IPS-NIHi7 (cell line): Measurements from ENCODE around the gene GARNL3.
A peak's percentile ranks its signal among the peaks of the same experiment; 100 is the strongest.

ENCODE experiments used
- DNase-seq: peaks from one replicate; pipeline ENCODE4 v3.0.0; 2012; ENCODE audit warnings: mixed read lengths; ENCODE audit errors: extremely low spot score

GARNL3 gene

DNA sequence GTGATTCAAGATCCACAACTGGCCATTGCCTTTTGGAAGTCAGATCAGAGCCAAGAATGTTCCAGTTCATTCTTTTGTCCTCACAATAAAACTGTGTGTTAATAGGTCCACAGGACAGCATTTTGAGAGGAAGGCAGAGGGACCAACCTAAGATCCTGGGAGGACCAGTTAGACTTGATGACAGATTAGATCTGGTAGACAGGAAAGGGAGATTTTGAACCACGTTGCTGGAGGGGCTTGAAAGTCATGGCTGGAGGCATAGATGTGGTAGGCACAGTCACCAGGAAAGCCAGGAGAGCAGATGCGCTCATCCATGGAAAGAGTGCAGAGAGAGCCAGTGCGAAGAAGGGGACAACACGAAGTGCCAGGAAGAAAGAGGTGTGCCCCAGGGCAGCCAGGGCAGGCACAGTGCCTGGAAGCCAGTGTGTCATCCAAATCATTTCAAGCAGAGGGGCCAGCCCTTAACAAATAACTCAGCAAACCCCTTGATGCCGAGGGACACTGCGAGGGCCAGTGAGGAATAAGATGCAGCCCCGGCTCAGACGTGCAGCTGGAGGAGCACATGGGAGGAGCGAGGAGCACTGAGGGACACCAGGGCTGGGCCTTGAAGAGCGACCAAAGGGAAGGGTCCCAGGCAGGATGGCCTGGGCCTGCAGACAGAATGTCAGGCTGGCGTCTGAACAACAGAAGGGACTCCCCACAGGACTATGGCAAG lies 119.6 kb downstream of the GARNL3 start:
- DNase-seq = no peak

GRCh38 chr9:127384901-127385300 lies 120.3 kb downstream of the GARNL3 start:
- peak; percentile 47 for DNase-seq

- DNase-seq = no peak
Measured at GRCh38 chr9:127386249-127386648, 121.7 kb downstream of the GARNL3 start.

DNA sequence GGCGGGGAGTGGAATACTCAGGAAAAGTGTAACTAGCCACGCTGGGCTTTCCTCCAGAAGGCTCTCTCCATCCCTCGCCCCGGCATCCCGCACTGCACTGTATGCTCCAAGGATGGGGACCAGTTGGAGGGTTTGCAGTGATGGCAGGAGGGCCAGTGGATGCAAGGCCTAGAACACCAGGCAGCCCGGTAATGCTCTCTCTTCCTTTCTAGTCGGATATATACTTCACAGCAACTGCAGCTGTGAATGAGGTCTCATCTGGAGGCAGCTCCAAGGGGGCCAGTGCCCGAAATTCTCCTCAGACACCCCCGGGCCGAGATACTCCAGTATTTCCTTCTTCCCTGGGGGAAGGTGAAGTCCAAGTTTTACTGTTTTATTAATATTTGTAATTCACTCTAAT lies 122.4 kb downstream of the GARNL3 start:
- no peak for DNase-seq

DNA sequence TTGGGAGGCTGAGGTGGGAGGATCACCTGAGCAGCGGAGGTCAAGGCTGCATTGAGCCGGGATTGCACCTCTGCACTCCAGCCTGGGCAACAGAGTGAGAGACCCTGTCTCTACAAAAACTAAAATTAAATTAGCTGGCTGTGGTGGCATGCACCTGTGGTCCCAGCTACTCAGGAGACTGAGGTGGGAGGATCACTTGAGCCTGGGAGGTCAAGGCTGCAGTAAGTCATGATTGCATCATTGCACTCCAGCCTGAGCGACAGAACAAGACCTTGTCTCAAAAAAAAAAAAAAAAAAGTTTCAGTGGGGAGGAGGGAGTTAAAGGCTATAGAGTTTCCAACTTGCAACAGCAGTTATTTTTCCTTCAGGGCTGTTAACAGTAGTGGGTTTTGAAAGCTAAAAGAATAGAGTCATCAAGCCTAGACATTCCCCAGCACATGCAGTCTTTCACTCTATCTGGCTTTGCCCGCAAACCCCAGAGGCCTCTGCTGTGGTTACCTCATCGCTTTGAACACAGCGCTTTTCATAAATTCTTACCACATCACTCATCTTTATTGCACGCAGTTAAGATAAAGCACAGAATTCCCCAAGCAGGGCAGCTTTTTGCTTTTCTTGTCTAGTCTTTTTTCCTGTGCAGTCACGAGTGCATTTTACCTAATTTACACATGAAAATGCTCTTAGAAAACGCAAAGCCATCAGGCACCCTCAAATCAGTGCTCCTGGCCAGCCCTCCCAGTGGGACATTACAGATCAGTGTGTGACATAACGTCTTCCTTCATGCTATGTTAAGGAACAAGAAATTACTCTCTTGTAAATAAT lies 123.7 kb downstream of the GARNL3 start:
- DNase-seq = no peak

GRCh38 chr9:127388856-127389238 lies 124.3 kb downstream of the GARNL3 start:
- no peak for DNase-seq

DNA sequence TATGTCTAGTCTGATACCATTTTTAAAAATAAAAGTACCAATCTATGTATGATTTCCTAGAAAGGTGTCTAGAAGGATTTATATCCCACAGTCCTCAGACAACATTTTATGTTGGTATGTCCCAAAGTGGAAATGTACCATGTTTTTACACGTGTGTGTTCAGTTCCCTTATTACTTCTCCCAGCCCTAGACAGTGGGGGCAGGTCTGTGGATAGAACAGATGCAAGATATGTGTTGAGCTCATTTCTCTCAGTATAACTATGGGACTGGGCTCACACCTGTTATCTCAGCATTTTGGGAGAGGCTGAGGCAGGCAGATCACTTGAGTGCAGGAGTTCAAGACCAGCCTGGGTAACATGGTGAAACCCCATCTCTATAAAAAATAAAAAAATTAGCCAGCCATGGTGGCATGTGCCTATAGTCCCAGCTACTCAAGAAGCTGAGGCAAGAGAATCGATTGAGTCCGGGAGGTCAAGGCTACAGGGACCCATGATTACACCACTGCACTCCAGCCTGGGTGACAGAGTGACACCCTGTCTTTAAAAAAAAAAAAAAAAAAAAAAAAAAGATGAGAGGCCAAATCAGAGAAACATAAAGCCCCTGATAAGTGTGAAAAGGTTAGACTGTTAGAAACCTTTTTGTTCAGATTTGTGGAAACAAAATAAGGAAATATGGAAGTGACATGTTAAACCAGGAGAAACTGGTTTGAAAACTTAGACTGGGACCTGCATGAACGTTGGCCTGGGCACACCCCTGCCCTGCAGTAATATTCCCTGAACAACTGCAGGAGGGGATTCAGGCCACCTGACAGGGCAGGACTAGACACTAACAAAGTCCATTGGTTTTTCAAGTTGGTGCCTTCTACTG lies 125.0 kb downstream of the GARNL3 start:
- DNase-seq = no peak

DNA sequence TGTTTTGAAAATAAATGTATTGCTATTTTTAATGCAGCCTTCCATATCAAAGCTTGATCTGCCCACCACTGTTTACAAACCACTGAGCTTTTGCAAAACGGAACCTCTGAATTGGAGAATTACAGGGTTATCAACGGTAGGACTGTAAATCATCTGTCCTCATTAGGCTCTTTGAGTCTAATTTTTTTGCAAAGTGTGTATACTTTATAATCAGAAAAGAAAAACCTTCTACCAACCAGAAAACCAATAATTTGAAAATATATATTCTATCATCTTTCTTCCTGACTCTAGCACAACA lies 125.6 kb downstream of the GARNL3 start:
- no peak for DNase-seq

DNA sequence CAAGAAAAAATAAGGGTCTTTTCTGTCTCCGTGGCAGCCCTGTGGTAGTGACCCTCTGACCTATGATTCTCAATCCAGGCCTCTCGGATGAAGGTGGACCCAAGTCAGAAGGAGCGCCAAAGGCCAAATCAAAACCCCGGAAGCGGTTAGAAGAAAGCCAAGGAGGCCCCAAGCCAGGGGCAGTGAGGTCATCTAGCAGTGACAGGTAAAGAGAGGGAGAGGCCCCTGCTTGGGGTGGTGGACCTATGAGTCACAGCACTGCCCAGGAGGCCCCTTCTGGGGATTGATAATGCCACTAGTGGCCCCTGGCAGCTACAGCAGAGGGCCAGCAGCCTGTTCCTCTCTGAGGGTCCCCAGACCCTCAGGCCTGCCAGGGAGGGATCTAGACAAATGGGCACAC lies 126.0 kb downstream of the GARNL3 start:
- DNase-seq = no peak

DNA sequence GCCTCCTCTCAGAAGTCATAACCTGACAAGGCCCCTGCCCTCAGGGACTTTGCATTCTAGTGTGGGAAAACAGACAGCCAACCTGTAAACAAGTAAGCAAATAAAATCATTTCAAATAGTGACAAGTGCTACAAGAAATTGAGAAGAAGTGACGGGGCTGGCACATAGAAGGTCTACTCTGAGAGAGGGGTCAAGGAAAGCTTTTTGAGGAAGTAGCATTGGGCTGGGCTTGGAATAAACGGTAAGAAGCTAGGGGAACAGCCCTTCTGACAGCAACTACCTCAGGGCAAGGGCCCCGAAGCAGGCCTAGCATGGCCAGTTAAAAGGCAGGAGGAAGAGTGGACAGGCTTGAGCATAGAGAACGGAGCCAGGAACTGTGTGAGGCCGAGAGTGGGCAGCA lies 127.6 kb downstream of the GARNL3 start:
- no peak for DNase-seq

DNA sequence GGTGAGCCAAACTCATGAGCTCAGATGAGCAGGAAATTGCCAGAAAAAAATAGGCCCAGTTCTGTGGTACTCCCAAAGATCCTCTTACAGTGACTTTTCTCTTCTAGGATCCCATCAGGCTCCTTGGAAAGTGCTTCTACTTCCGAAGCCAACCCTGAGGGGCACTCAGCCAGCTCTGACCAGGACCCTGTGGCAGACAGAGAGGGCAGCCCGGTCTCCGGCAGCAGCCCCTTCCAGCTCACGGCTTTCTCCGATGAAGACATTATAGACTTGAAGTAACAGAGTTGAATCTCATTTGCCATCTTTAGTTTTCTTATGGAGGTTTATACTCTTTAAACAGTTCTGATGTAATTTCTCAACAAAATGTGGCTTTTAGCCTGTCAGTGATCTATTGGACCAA lies 128.4 kb downstream of the GARNL3 start:
- no peak for DNase-seq

- DNase-seq = no peak
Measured at GRCh38 chr9:127393645-127394044, 129.1 kb downstream of the GARNL3 start.

DNA sequence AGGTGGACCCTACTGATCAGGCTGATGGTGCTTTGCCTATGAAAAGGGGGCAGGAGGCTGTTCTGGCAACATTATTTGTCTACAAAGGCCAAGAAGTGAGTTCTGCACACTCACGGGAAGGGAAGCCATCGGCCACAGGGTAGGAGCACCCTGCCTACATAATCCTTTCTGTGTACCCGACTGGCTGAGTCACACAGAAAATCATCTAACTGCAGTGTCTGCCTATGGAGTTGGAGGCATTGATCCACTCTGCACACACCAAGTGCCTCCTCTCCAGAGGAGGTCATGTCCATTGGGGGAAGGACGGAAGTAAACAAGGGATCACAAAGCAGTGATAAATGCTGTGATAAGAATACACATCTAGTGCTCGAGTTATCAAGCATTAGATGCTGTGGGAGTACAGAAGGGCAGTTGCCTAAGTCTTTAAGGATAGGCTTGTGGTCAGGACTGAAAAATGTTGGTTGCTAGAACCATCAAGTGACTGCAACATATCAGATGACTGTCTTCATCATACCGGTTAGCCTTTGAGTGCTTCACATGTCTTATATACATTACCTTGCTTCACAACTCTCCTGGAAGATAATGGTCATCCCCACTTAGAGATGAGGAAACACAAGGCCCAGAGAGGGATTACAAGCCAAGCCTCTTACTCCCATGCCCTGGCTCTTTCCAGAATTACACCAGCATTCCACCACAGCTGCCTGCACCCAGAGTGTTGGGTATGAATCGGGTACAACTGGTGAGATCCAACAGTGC lies 131.1 kb downstream of the GARNL3 start:
- no peak for DNase-seq

DNA sequence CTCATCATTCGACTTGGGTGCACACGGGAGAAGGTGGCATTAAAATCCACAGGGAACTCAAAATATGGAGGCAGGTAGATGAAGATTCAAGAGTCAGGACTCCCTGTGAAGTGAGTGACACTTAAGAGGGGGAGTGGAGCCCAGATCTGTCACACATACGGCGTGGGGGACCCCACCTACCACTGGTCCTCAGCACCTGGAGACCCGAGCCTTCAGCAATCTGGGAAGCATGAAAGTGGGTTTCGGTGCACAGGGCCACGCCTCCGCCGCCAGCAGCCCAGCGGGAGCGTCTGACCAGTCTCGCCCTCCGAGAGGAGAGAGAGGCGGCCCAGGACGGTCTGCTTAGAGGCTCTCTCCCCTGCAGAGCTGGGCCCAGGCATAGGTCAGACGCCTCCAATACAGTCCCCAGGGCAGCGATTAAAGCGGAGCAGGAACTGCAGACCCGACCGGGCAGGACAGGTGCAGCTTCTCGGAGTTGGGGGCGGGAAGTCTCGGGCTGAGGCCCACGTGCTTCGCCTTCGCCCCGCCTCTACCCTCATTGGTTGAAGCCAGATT lies 131.8 kb downstream of the GARNL3 start:
- DNase-seq = no peak

GRCh38 chr9:127396808-127397645 lies 132.5 kb downstream of the GARNL3 start, which contains the start of gene SLC2A8:
TSS of gene SLC2A8 (plus strand) at chr9:127397169. CDS start at chr9:127397231, 62 bp downstream.
- DNase-seq = peak; percentile 98

- peak; percentile 41 for DNase-seq
Measured at GRCh38 chr9:127397646-127398274, 133.2 kb downstream of the GARNL3 start.

GRCh38 chr9:127398275-127398647 lies 133.7 kb downstream of the GARNL3 start:
- DNase-seq = no peak

GRCh38 chr9:127398715-127399400 lies 134.3 kb downstream of the GARNL3 start:
- DNase-seq = no peak

DNA sequence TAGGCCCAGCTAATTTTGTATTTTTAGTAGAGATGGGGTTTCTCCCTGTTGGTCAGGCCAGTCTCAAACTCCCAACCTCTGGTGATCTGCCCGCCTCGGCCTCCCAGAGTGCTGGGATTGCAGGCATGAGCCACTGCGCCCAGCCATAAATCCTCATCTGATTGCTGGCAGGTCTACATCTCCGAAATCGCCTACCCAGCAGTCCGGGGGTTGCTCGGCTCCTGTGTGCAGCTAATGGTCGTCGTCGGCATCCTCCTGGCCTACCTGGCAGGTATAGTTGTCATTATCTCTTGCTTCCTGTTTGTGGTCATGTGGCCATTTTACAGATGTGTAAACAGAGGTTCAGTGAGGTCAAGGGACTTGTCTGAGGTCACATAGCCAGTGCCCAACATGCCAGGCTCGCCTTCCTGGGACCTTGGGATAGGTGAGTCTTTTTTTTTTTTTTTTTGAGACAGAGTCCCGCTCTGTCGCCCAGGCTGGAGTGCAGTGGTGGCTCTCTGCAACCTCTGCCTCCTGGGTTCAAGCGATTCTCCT lies 135.2 kb downstream of the GARNL3 start:
- no peak for DNase-seq
